RWPE2 (cell line): ENCODE measurements around the gene CCDC177.

Experiments
- ATAC-seq: fragments of 200-7000 bp; cut with Tn5 transposase; 3 replicates; pipeline ENCODE4 v1.9.1; 2021; ENCODE audit warnings: low read depth
- DNase-seq: peaks from one replicate; pipeline ENCODE4 v3.0.0-alpha.2; 2020; ENCODE audit warnings: low spot score
- H3K27ac ChIP-seq: fragments of 450-650 bp; 2 replicates; pipeline ENCODE4 v1.5.1; 2017; ENCODE audit warnings: mild to moderate bottlenecking; ENCODE audit not compliant: poor library complexity, severe bottlenecking
- H3K27me3 ChIP-seq: fragments of 250-450 bp; sonication (Bioruptor Pico); 2 replicates; pipeline ENCODE4 v1.5.1; 2021; ENCODE audit warnings: mild to moderate bottlenecking, moderate library complexity; ENCODE audit not compliant: insufficient read depth, poor library complexity, severe bottlenecking
- H3K36me3 ChIP-seq: fragments of 250-450 bp; sonication (Bioruptor Pico); 2 replicates; pipeline ENCODE4 v1.5.1; 2020; ENCODE audit warnings: low read depth, mild to moderate bottlenecking, moderate library complexity
- H3K4me1 ChIP-seq: fragments of 250-450 bp; sonication (Bioruptor Pico); 2 replicates; pipeline ENCODE4 v1.5.1; 2021; ENCODE audit warnings: mild to moderate bottlenecking, moderate library complexity; ENCODE audit not compliant: insufficient read depth, poor library complexity, severe bottlenecking
- H3K4me3 ChIP-seq: fragments of 250-450 bp; sonication (Bioruptor Pico); 2 replicates; pipeline ENCODE4 v1.5.1; 2021; ENCODE audit warnings: mild to moderate bottlenecking, moderate library complexity; ENCODE audit not compliant: severe bottlenecking
- H3K9me3 ChIP-seq: fragments of 250-450 bp; sonication (Bioruptor Pico); 2 replicates; pipeline ENCODE4 v1.5.1; 2021; ENCODE audit warnings: mild to moderate bottlenecking, moderate library complexity; ENCODE audit not compliant: severe bottlenecking
- TF ChIP-seq, protein P1 (sequence below): fragments of 450-650 bp; IDR thresholded peaks from one replicate; pipeline ENCODE4 v1.5.1; 2017; ENCODE audit warnings: mild to moderate bottlenecking, moderate library complexity; ENCODE audit not compliant: poor library complexity, severe bottlenecking

Gene CCDC177

DNA sequence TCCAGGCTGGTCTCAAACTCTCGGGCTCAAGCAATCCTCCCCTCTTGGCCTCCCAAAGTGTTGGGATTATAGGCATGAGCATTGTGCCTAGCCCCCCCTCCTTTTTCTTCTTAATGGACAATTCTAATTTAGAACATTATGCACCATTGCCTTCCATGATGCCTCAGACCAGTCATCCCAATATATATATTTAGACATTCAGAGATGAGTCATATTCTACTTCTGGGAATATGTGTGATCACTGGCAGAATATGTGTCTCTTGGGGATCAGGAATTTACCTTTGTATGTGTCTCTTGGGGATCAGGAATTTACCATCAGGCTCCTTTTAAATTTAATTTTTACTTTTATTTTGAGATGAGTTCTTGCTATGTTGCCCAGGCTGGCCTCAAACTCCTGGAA lies 7.5 kb upstream of the CCDC177 start:
- TF ChIP-seq, protein P1, sequence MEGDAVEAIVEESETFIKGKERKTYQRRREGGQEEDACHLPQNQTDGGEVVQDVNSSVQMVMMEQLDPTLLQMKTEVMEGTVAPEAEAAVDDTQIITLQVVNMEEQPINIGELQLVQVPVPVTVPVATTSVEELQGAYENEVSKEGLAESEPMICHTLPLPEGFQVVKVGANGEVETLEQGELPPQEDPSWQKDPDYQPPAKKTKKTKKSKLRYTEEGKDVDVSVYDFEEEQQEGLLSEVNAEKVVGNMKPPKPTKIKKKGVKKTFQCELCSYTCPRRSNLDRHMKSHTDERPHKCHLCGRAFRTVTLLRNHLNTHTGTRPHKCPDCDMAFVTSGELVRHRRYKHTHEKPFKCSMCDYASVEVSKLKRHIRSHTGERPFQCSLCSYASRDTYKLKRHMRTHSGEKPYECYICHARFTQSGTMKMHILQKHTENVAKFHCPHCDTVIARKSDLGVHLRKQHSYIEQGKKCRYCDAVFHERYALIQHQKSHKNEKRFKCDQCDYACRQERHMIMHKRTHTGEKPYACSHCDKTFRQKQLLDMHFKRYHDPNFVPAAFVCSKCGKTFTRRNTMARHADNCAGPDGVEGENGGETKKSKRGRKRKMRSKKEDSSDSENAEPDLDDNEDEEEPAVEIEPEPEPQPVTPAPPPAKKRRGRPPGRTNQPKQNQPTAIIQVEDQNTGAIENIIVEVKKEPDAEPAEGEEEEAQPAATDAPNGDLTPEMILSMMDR: no peak
- Histone ChIP-seq H3K9me3 (no peaks in the 10 kb centered on the region), H3K36me3 (no peaks in the 10 kb centered on the region), H3K4me1 (no peaks in the 10 kb centered on the region), H3K4me3 (no peak overlapping the region), H3K27ac (no peak overlapping the region), H3K27me3 (peaks cover under 1% of the 10 kb centered on the region)
- no peak for ATAC-seq
- DNase-seq: no peak

DNA sequence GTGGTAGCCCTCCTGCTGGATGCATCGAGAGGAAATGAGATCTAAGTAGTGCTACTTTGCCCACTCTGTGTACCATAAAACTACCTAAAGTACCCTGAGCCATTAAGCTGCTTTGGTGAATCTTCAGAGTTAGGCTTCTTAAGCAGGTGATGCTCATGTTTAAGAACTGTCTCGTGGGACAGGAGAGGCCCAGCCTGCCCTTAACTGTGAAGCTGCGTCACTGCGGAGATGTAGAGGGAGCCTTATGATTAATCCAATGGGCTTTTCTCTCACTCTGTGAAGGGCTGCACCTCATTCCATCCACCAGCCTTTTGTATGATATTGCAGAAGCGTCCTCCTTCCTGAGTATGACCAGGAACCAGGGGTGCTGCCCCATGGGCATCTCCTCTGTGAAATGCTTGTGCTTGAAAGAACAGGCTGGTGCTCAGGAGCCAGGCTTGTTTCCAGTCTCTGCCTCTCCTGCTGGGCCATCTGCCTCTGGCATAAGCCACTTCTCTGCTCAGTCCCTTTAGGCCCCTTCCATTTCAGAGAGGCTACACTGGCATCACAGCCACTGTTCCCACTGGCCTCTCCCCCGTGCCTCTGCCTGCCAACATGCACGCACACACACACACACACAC lies 6.8 kb upstream of the CCDC177 start:
- ATAC-seq (no peak), DNase-seq (no peak)
- Histone ChIP-seq H3K4me1 (no peaks in the 10 kb centered on the region), H3K9me3 (no peaks in the 10 kb centered on the region), H3K36me3 (no peaks in the 10 kb centered on the region), H3K4me3 (no peak overlapping the region), H3K27me3 (peaks cover 2% of the 10 kb centered on the region), H3K27ac (no peak overlapping the region)
- TF ChIP-seq, protein P1: no peak

DNA sequence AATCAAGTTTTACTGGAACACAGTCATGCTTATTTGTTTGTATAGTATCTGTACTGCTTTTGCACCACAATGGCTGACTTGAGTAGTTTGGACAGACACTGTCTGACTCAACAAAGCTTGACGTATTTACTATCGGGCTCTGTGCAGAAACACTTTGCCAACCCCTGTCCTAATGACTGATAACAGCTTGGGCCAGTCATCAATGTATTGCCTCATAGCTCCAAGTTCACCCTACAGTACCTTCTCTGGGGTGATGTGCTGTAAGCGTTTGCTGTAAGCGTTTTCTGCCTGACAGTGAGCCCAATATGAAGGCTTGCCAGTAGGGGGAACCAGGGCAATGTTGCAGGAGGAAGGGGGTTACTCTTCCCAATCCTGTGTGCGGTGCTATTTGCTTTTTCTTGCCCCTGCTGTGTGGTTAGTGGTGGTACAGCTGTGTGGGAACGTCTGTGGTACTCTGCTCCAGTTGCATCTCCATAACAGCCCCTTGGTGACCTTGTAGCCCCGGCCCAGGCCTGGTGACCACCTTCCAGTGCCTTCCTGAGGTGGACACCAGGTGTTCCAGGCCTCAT lies 5.4 kb upstream of the CCDC177 start:
- Histone ChIP-seq H3K9me3 (no peaks in the 10 kb centered on the region), H3K27ac (no peak overlapping the region), H3K4me1 (no peaks in the 10 kb centered on the region), H3K4me3 (no peak overlapping the region), H3K36me3 (no peaks in the 10 kb centered on the region), H3K27me3 (peaks cover 15% of the 10 kb centered on the region)
- no peak for DNase-seq
- TF ChIP-seq, protein P1: peak; percentile 53
- peak; percentile 86 for ATAC-seq

DNA sequence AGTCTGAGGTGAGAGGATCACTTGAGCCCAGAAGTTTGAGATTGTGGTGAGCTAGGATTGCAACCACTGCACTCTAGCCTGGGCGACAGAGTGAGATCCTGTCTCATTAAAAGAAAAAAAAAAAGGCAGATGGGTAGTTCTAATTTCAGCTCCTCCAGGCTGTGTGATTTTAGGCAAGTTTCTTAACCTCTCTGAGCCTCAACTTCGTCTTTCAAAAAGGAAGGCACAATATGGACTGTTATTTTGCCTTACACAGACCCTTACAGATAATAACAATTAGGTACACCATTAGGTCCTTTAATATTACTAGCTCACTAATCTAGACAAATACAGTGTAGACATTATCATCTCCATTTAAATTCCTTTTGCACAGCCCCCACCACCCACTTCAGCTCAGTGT lies 4.8 kb upstream of the CCDC177 start:
- TF ChIP-seq, protein P1: no peak
- Histone ChIP-seq H3K4me1 (peaks cover 2% of the 10 kb centered on the region), H3K9me3 (no peaks in the 10 kb centered on the region), H3K27ac (no peak overlapping the region), H3K36me3 (no peaks in the 10 kb centered on the region), H3K4me3 (no peak overlapping the region), H3K27me3 (peaks cover 22% of the 10 kb centered on the region)
- DNase-seq (no peak), ATAC-seq (no peak)

DNA sequence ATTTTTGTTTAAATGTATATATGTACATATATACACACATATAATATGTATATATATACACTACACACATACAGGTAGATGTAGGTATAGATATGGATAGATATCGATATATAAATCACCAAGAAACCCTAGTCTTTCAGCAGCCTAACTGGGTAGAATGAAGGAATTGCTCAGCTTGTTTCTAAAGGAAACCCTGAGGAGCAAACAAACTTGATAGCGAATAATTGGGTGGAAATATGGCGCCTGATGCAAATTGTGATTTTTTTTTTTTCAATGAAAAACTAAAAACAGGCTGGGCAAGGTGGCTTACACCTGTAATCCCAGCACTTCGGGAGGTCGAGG lies 254 bp upstream of the CCDC177 start:
- H3K36me3 ChIP-seq: no peaks in the 10 kb centered on the region
- ATAC-seq (no peak), DNase-seq (no peak)
- H3K4me1 ChIP-seq: peaks cover 2% of the 10 kb centered on the region
- no peak overlapping the region for H3K4me3 ChIP-seq
- H3K27ac ChIP-seq: no peak overlapping the region
- TF ChIP-seq, protein P1: peak; percentile 84
- no peaks in the 10 kb centered on the region for H3K9me3 ChIP-seq
- H3K27me3 ChIP-seq: peaks cover 66% of the 10 kb centered on the region
